HepG2 (cell line): Measurements from ENCODE around the gene MRPS5. TPM values are rescaled to one million over a fixed set of nuclear protein-coding genes. Genes with fewer than 3 reads are reported as not detected.

Experiments
- GABPB1 ChIP-seq: IDR thresholded peaks from 2 replicates; pipeline ENCODE4 v1.6.1; 2016; ENCODE audit warnings: mild to moderate bottlenecking, missing genetic modification reagents, moderate library complexity, missing compliant biosample characterization
- HNRNPK ChIP-seq: fragments of 200-400 bp; formaldehyde crosslinking; IDR thresholded peaks from 2 replicates; pipeline ENCODE4 v1.6.1; 2018; ENCODE audit warnings: low read length, low read depth, moderate library complexity, mild to moderate bottlenecking; ENCODE audit not compliant: poor library complexity, severe bottlenecking
- HOXA9 ChIP-seq: sonication (generic); formaldehyde crosslinking; IDR thresholded peaks from 2 replicates; pipeline ENCODE4 v1.8.1; 2022; ENCODE audit warnings: missing genetic modification reagents, mild to moderate bottlenecking, moderate library complexity, borderline replicate concordance
- NFE2L1 ChIP-seq: sonication (generic); formaldehyde crosslinking; IDR thresholded peaks from 2 replicates; pipeline ENCODE4 v1.4.0; 2020; ENCODE audit warnings: missing genetic modification reagents, mild to moderate bottlenecking, borderline replicate concordance
- PAWR ChIP-seq: sonication (generic); formaldehyde crosslinking; IDR thresholded peaks from 2 replicates; pipeline ENCODE4 v1.4.0; 2020; ENCODE audit warnings: missing genetic modification reagents, mild to moderate bottlenecking, borderline replicate concordance
- PHF21A ChIP-seq: sonication (generic); formaldehyde crosslinking; IDR thresholded peaks from 2 replicates; pipeline ENCODE4 v1.5.0; 2020; ENCODE audit warnings: mild to moderate bottlenecking, missing genetic modification reagents
- ZNF577 ChIP-seq: sonication (generic); formaldehyde crosslinking; IDR thresholded peaks from 2 replicates; pipeline ENCODE4 v1.4.0; 2020; ENCODE audit warnings: mild to moderate bottlenecking, low read depth, missing genetic modification reagents, borderline replicate concordance
- ZNF713 ChIP-seq: sonication (generic); formaldehyde crosslinking; IDR thresholded peaks from 2 replicates; pipeline ENCODE4 v1.4.0; 2020; ENCODE audit warnings: mild to moderate bottlenecking, missing genetic modification reagents
- polyA plus RNA-seq, 8 experiments: library from polyadenylated mRNA; depleted of rRNA in 3 of 8; stranded (reverse) in 7 of 8; unstranded in 1 of 8; fragments of >200 nt; fragmentation: Illumina TruSeq in 4 of 8; extraction: Trizol in 4 of 8; gene quantifications; 2 replicates each; pipeline versions ENCODE4 v1.2.1 to v1.2.3, GENCODE V29; 2011 to 2016; ENCODE audit warnings: low read depth in 4 of 8, missing spikeins in 1 of 8, mixed read lengths in 1 of 8; ENCODE audit not compliant: insufficient read depth in 1 of 8
- total RNA-seq, 5 experiments: library from RNA; depleted of rRNA; stranded (reverse); fragments of >200 nt; fragmentation: Illumina TruSeq; extraction: Trizol; gene quantifications; 2 replicates each; pipeline ENCODE4 v1.2.3, GENCODE V29; 2016; ENCODE audit warnings: low read depth in 1 of 5
- TF ChIP-seq, protein P1 (sequence below): sonication (generic); formaldehyde crosslinking; IDR thresholded peaks from 2 replicates; pipeline ENCODE4 v1.8.0; 2023; ENCODE audit warnings: mild to moderate bottlenecking, missing genetic modification reagents
- TF ChIP-seq, protein P2 (sequence below), 2 experiments: sonication (generic) in 1 of 2; formaldehyde crosslinking in 1 of 2; IDR thresholded peaks; 2 replicates each; pipeline versions ENCODE4 v1.6.1 to v1.9.0; 2014 to 2022; ENCODE audit warnings: antibody characterized with exemption in 1 of 2, borderline replicate concordance in 1 of 2, inconsistent platforms in 1 of 2, low read depth in 1 of 2, missing genetic modification reagents in 1 of 2
- TF ChIP-seq, protein P3 (sequence below): fragments of 450-650 bp; IDR thresholded peaks from 2 replicates; pipeline ENCODE4 v1.6.1; 2017; ENCODE audit warnings: mild to moderate bottlenecking
- TF ChIP-seq, protein P4 (sequence below): sonication (generic); formaldehyde crosslinking; conservative IDR thresholded peaks from 2 replicates; pipeline ENCODE4 v1.8.0; 2022; ENCODE audit warnings: missing genetic modification reagents
- TF ChIP-seq, protein P5 (sequence below): sonication (generic); formaldehyde crosslinking; IDR thresholded peaks from 2 replicates; pipeline ENCODE4 v1.9.0; 2022; ENCODE audit warnings: missing genetic modification reagents, mild to moderate bottlenecking, borderline replicate concordance

The MRPS5 gene
- total and polyA plus RNA-seq, 2 of the 13 experiments (the other 11 are each of a cell fraction or from before 2014, with no cell fraction given) = 98.8 to 134 TPM

DNA sequence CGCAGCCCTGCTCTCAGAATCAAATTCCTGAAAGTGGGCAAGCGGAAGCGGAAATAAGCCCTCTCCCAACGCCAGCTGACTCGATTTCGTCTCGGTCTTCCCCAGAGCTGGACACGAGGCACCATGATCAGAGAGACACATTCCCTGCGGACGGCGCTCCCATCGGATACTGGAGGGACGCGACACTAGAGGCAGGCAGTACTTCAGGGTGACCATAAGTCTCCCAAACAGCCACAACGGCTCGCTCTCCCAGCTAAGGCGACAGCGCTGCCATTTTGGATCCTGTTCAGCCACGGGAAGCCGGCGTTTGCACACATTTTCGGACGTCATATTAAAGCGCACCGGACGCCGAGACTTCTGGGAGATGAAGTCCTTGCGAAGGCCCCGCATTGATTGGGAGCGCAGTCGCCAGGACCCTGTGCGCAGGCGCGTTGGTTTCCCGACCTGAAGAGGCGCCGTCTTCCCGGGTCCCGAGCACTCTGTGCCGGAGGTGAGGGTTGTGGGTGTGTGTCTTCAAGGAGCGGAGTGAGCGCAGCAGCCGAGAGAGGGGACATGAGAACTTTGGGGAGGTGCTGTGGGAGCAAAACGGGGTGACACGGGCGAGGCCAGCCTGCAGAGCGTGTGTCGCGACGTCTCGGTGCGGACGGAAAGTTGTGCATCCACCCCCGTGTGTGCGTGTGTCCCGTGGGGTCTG lies 43.9 kb upstream of the MRPS5 start, which contains the start of gene ZNF2 (continued):
- TF ChIP-seq, protein P1, sequence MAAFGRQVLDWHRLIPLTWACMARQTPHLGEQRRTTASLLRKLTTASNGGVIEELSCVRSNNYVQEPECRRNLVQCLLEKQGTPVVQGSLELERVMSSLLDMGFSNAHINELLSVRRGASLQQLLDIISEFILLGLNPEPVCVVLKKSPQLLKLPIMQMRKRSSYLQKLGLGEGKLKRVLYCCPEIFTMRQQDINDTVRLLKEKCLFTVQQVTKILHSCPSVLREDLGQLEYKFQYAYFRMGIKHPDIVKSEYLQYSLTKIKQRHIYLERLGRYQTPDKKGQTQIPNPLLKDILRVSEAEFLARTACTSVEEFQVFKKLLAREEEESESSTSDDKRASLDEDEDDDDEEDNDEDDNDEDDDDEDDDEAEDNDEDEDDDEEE (CRISPR knock-in tag) = peak; percentile 95
- no peak for TF ChIP-seq ZNF577 (CRISPR knock-in tag)
- TF ChIP-seq PAWR = no peak
- peak; percentile 87; the same call in 1 of the 2 replicates for TF ChIP-seq PHF21A
- TF ChIP-seq GABPB1 (CRISPR knock-in tag) = peak; percentile 97
- peak; percentile 78 for TF ChIP-seq HOXA9
- TF ChIP-seq, protein P2, sequence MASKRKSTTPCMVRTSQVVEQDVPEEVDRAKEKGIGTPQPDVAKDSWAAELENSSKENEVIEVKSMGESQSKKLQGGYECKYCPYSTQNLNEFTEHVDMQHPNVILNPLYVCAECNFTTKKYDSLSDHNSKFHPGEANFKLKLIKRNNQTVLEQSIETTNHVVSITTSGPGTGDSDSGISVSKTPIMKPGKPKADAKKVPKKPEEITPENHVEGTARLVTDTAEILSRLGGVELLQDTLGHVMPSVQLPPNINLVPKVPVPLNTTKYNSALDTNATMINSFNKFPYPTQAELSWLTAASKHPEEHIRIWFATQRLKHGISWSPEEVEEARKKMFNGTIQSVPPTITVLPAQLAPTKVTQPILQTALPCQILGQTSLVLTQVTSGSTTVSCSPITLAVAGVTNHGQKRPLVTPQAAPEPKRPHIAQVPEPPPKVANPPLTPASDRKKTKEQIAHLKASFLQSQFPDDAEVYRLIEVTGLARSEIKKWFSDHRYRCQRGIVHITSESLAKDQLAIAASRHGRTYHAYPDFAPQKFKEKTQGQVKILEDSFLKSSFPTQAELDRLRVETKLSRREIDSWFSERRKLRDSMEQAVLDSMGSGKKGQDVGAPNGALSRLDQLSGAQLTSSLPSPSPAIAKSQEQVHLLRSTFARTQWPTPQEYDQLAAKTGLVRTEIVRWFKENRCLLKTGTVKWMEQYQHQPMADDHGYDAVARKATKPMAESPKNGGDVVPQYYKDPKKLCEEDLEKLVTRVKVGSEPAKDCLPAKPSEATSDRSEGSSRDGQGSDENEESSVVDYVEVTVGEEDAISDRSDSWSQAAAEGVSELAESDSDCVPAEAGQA (IDR thresholded peaks at IDR 0.05; ENCODE audit: low read depth) = peak; percentile 98
- TF ChIP-seq, protein P2 (CRISPR knock-in tag; IDR thresholded peaks at IDR 0.05; ENCODE audit: borderline replicate concordance) = no peak
- TF ChIP-seq, protein P3, sequence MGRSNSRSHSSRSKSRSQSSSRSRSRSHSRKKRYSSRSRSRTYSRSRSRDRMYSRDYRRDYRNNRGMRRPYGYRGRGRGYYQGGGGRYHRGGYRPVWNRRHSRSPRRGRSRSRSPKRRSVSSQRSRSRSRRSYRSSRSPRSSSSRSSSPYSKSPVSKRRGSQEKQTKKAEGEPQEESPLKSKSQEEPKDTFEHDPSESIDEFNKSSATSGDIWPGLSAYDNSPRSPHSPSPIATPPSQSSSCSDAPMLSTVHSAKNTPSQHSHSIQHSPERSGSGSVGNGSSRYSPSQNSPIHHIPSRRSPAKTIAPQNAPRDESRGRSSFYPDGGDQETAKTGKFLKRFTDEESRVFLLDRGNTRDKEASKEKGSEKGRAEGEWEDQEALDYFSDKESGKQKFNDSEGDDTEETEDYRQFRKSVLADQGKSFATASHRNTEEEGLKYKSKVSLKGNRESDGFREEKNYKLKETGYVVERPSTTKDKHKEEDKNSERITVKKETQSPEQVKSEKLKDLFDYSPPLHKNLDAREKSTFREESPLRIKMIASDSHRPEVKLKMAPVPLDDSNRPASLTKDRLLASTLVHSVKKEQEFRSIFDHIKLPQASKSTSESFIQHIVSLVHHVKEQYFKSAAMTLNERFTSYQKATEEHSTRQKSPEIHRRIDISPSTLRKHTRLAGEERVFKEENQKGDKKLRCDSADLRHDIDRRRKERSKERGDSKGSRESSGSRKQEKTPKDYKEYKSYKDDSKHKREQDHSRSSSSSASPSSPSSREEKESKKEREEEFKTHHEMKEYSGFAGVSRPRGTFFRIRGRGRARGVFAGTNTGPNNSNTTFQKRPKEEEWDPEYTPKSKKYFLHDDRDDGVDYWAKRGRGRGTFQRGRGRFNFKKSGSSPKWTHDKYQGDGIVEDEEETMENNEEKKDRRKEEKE = no peak
- TF ChIP-seq NFE2L1 = no peak
- TF ChIP-seq, protein P4, sequence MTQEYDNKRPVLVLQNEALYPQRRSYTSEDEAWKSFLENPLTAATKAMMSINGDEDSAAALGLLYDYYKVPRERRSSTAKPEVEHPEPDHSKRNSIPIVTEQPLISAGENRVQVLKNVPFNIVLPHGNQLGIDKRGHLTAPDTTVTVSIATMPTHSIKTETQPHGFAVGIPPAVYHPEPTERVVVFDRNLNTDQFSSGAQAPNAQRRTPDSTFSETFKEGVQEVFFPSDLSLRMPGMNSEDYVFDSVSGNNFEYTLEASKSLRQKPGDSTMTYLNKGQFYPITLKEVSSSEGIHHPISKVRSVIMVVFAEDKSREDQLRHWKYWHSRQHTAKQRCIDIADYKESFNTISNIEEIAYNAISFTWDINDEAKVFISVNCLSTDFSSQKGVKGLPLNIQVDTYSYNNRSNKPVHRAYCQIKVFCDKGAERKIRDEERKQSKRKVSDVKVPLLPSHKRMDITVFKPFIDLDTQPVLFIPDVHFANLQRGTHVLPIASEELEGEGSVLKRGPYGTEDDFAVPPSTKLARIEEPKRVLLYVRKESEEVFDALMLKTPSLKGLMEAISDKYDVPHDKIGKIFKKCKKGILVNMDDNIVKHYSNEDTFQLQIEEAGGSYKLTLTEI = no peak
- TF ChIP-seq, protein P5, sequence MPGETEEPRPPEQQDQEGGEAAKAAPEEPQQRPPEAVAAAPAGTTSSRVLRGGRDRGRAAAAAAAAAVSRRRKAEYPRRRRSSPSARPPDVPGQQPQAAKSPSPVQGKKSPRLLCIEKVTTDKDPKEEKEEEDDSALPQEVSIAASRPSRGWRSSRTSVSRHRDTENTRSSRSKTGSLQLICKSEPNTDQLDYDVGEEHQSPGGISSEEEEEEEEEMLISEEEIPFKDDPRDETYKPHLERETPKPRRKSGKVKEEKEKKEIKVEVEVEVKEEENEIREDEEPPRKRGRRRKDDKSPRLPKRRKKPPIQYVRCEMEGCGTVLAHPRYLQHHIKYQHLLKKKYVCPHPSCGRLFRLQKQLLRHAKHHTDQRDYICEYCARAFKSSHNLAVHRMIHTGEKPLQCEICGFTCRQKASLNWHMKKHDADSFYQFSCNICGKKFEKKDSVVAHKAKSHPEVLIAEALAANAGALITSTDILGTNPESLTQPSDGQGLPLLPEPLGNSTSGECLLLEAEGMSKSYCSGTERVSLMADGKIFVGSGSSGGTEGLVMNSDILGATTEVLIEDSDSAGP (CRISPR knock-in tag) = peak; percentile 93
- 0 out of 2 replicates have a peak, but pooled peaks have one; percentile 42 for TF ChIP-seq ZNF713 (CRISPR knock-in tag)
- no peak for TF ChIP-seq HNRNPK
